Measurements from ENCODE around the gene FAM135A.
"Not testable (repeated sequence)": the region's sequence is repeated elsewhere in the genome, so short reads cannot be mapped to it uniquely, and the experiment has no call there.

Gene FAM135A

GRCh38 chr6:70456735-70457134 is 43.4 kb downstream of the FAM135A start:
- in situ Hi-C loops (cut with MboI; ENCODE audit: low sequenced_read_pairs), result no loop called here

- in situ Hi-C loops (cut with MboI; ENCODE audit: low sequenced_read_pairs), result no loop called here
These were observed 45.9 kb downstream of the FAM135A start for GRCh38 chr6:70459235-70459634.

- in situ Hi-C loops (cut with MboI; ENCODE audit: low sequenced_read_pairs), result not testable (repeated sequence)
These were observed 46.4 kb downstream of the FAM135A start for GRCh38 chr6:70459699-70460098.

- in situ Hi-C loops (cut with MboI; ENCODE audit: low sequenced_read_pairs), result no loop called here
These were observed 56.7 kb downstream of the FAM135A start for GRCh38 chr6:70470016-70470415.

- in situ Hi-C loops (cut with MboI; ENCODE audit: low sequenced_read_pairs), result not testable (repeated sequence)
These were observed 57.2 kb downstream of the FAM135A start for GRCh38 chr6:70470510-70470909.

GRCh38 chr6:70474751-70475150 is 61.4 kb downstream of the FAM135A start:
- in situ Hi-C loops (cut with MboI; ENCODE audit: low sequenced_read_pairs), result no loop called here

GRCh38 chr6:70479236-70479635 is 65.9 kb downstream of the FAM135A start:
- in situ Hi-C loops (cut with MboI; ENCODE audit: low sequenced_read_pairs), result no loop called here

GRCh38 chr6:70486638-70487037 is 73.3 kb downstream of the FAM135A start:
- in situ Hi-C loops (cut with MboI; ENCODE audit: low sequenced_read_pairs), result not testable (repeated sequence)

GRCh38 chr6:70489364-70489763 is 76.1 kb downstream of the FAM135A start:
- in situ Hi-C loops (cut with MboI; ENCODE audit: low sequenced_read_pairs), result no loop called here

- in situ Hi-C loops (cut with MboI; ENCODE audit: low sequenced_read_pairs), result no loop called here
These were observed 81.5 kb downstream of the FAM135A start for GRCh38 chr6:70494833-70495232.

GRCh38 chr6:70495790-70496189 is 82.5 kb downstream of the FAM135A start:
- in situ Hi-C loops (cut with MboI; ENCODE audit: low sequenced_read_pairs), result not testable (repeated sequence)

GRCh38 chr6:70502484-70502883 is 89.2 kb downstream of the FAM135A start:
- in situ Hi-C loops (cut with MboI; ENCODE audit: low sequenced_read_pairs), result no loop called here

- in situ Hi-C loops (cut with MboI; ENCODE audit: low sequenced_read_pairs), result no loop called here
These were observed 90.6 kb downstream of the FAM135A start for GRCh38 chr6:70503813-70504465.

GRCh38 chr6:70506321-70506720 is 93.0 kb downstream of the FAM135A start:
- in situ Hi-C loops (cut with MboI; ENCODE audit: low sequenced_read_pairs), result no loop called here

- in situ Hi-C loops (cut with MboI; ENCODE audit: low sequenced_read_pairs), result no loop called here
These were observed 93.9 kb downstream of the FAM135A start for GRCh38 chr6:70507161-70507560.

GRCh38 chr6:70508953-70509352 is 95.6 kb downstream of the FAM135A start:
- in situ Hi-C loops (cut with MboI; ENCODE audit: low sequenced_read_pairs), result no loop called here

- in situ Hi-C loops (cut with MboI; ENCODE audit: low sequenced_read_pairs), result no loop called here
These were observed 97.3 kb downstream of the FAM135A start for GRCh38 chr6:70510600-70510999.

- in situ Hi-C loops (cut with MboI; ENCODE audit: low sequenced_read_pairs), result no loop called here
These were observed 105.4 kb downstream of the FAM135A start for GRCh38 chr6:70518723-70519122.

- in situ Hi-C loops (cut with MboI; ENCODE audit: low sequenced_read_pairs), result no loop called here
These were observed 107.3 kb downstream of the FAM135A start for GRCh38 chr6:70520575-70520974.

- in situ Hi-C loops (cut with MboI; ENCODE audit: low sequenced_read_pairs), result no loop called here
These were observed 111.5 kb downstream of the FAM135A start for GRCh38 chr6:70524721-70525286.

- in situ Hi-C loops (cut with MboI; ENCODE audit: low sequenced_read_pairs), result no loop called here
These were observed 113.9 kb downstream of the FAM135A start for GRCh38 chr6:70527071-70527737.

- in situ Hi-C loops (cut with MboI; ENCODE audit: low sequenced_read_pairs), result no loop called here
These were observed 116.7 kb downstream of the FAM135A start for GRCh38 chr6:70530023-70530422.

Measured in hTERT RPE-1 (cell line).